OCI-LY7 (cell line): ENCODE results near the gene HRH1. TPM values are rescaled to one million over a fixed set of nuclear protein-coding genes. Genes with fewer than 3 reads are reported as not detected.

Experiments
- BruUV-seq: library from RNA; stranded (reverse); fragments of 400-500 nt; replicated peaks from 2 replicates; lab custom pipeline; 2021; lab: Mats Ljungman, UMichigan
- CTCF ChIA-PET: fragments of 300-600 bp; sonication (Branson Sonifier 250); formaldehyde crosslinking; loops from one replicate; lab custom pipeline; 2022; ENCODE audit warnings: antibody characterized with exemption; ENCODE audit not compliant: unreplicated experiment; lab: Charles Lee
- POLR2A ChIA-PET: fragments of 300-600 bp; sonication (Branson Sonifier 250); formaldehyde crosslinking; loops from one replicate; lab custom pipeline; 2022; ENCODE audit warnings: antibody characterized with exemption; lab: Charles Lee
- DNase-seq: peaks from one replicate; pipeline ENCODE4 v3.0.0-alpha.2; 2015; ENCODE audit warnings: low spot score
- H2AFZ ChIP-seq: fragments of 200-600 bp; sonication (generic), shearing (Covaris generic); 2 replicates; pipeline ENCODE4 v1.6.1; 2014; ENCODE audit warnings: mild to moderate bottlenecking, antibody characterized with exemption, low read length, moderate library complexity
- H3K27ac ChIP-seq: fragments of 200-600 bp; sonication (generic); 2 replicates; pipeline ENCODE4 v1.5.1; 2014; ENCODE audit warnings: mixed run types, low read depth, mild to moderate bottlenecking, moderate library complexity, low read length, inconsistent platforms; ENCODE audit not compliant: poor library complexity, severe bottlenecking
- H3K36me3 ChIP-seq: fragments of 200-600 bp; sonication (generic); 2 replicates; pipeline ENCODE4 v1.6.1; 2014; ENCODE audit warnings: mild to moderate bottlenecking, antibody characterized with exemption, low read length, moderate library complexity, mixed read lengths; ENCODE audit not compliant: insufficient read depth
- H3K4me1 ChIP-seq: fragments of 200-600 bp; sonication (generic); 2 replicates; pipeline ENCODE4 v1.5.1; 2014; ENCODE audit warnings: mild to moderate bottlenecking, low read length; ENCODE audit not compliant: insufficient read depth, poor library complexity, severe bottlenecking
- H3K4me2 ChIP-seq: fragments of 200-600 bp; sonication (generic); 2 replicates; pipeline ENCODE4 v1.6.1; 2014; ENCODE audit warnings: mild to moderate bottlenecking, low read length
- H3K4me3 ChIP-seq: fragments of 200-600 bp; sonication (generic); 2 replicates; pipeline ENCODE4 v1.5.1; 2014; ENCODE audit warnings: mild to moderate bottlenecking, low read depth, low read length; ENCODE audit not compliant: poor library complexity, severe bottlenecking
- H3K79me2 ChIP-seq: fragments of 200-600 bp; sonication (generic); 2 replicates; pipeline ENCODE4 v1.6.1; 2016; ENCODE audit warnings: low read depth, mild to moderate bottlenecking, low read length, moderate library complexity, mixed read lengths; ENCODE audit not compliant: insufficient read depth
- H3K9me2 ChIP-seq: fragments of 200-600 bp; sonication (generic); 2 replicates; pipeline ENCODE4 v1.6.1; 2016; ENCODE audit warnings: mild to moderate bottlenecking, low read length, mixed read lengths; ENCODE audit not compliant: insufficient read depth
- H3K9me3 ChIP-seq: fragments of 200-600 bp; sonication (generic); 2 replicates; pipeline ENCODE4 v1.6.1; 2014; ENCODE audit warnings: mild to moderate bottlenecking, mixed run types, low read length, mixed read lengths
- H4K20me1 ChIP-seq: fragments of 200-600 bp; sonication (generic); 2 replicates; pipeline ENCODE4 v1.6.1; 2014; ENCODE audit warnings: mild to moderate bottlenecking, antibody characterized with exemption, low read length, moderate library complexity, mixed read lengths; ENCODE audit not compliant: insufficient read depth
- CTCF ChIP-seq: fragments of 200-600 bp; sonication (generic); conservative IDR thresholded peaks from 2 replicates; pipeline ENCODE4 v1.5.1; 2014; ENCODE audit warnings: mild to moderate bottlenecking, antibody characterized with exemption, low read length, moderate library complexity, mixed read lengths
- EZH2phosphoT487 ChIP-seq: fragments of 200-600 bp; sonication (generic); IDR thresholded peaks from 2 replicates; pipeline ENCODE4 v1.6.1; 2018; ENCODE audit warnings: low read depth, borderline replicate concordance, mild to moderate bottlenecking, mixed run types, antibody characterized with exemption, low read length, moderate library complexity, mixed read lengths
- intact Hi-C: fragments of 100-400 bp; cut with micrococcal nuclease; formaldehyde crosslinking; loops from one replicate; pipeline ENCODE4 v1.10.0; 2022; ENCODE audit not compliant: unreplicated experiment
- total RNA-seq, 2 experiments: library from RNA; depleted of rRNA in 1 of 2; stranded (reverse); fragments of >200 nt in 1 of 2; shearing (Covaris generic) in 1 of 2; gene quantifications; 2 replicates each; pipeline ENCODE4 v1.2.3, GENCODE V29; 2014 to 2022

Gene HRH1
- total RNA-seq, 2 experiments from 2014 or later, result not detected

GRCh38 chr3:11132861-11133260 is 21.4 kb upstream of the HRH1 start:
- Histone ChIP-seq H3K36me3 (no peaks in the 10 kb centered on the region), H3K4me1 (no peaks in the 10 kb centered on the region), H3K9me2 (no peaks in the 10 kb centered on the region), H2AFZ (no peak overlapping the region), H3K4me2 (no peak overlapping the region), H4K20me1 (no peaks in the 10 kb centered on the region), H3K27ac (no peak overlapping the region), H3K9me3 (no peaks in the 10 kb centered on the region), H3K79me2 (no peaks in the 10 kb centered on the region), H3K4me3 (no peak overlapping the region)
- TF ChIP-seq CTCF (no peak), EZH2phosphoT487 (no peak)
- no peak for DNase-seq
- CTCF ChIA-PET, result no interaction called here
- POLR2A ChIA-PET, result no interaction called here
- intact Hi-C loops, result no loop called here
- no TSS peak for BruUV-seq

- Histone ChIP-seq H4K20me1 (no peaks in the 10 kb centered on the region), H3K4me1 (no peaks in the 10 kb centered on the region), H3K9me3 (no peaks in the 10 kb centered on the region), H3K79me2 (no peaks in the 10 kb centered on the region), H2AFZ (no peak overlapping the region), H3K9me2 (no peaks in the 10 kb centered on the region), H3K36me3 (no peaks in the 10 kb centered on the region), H3K27ac (no peak overlapping the region), H3K4me3 (no peak overlapping the region), H3K4me2 (no peak overlapping the region)
- ChIA-PET CTCF (no interaction called here), POLR2A (no interaction called here)
- no peak for DNase-seq
- no TSS peak for BruUV-seq
- TF ChIP-seq CTCF, result no peak
- TF ChIP-seq EZH2phosphoT487, result no peak
- intact Hi-C loops, result no loop called here
Observed at GRCh38 chr3:11134794-11135193, 19.5 kb upstream of the HRH1 start.

- H2AFZ ChIP-seq, result no peak overlapping the region
- H3K4me1 ChIP-seq, result no peaks in the 10 kb centered on the region
- no peak for DNase-seq
- intact Hi-C loops, result no loop called here
- CTCF ChIA-PET, result no interaction called here
- no peak overlapping the region for H3K27ac ChIP-seq
- POLR2A ChIA-PET, result no interaction called here
- no peaks in the 10 kb centered on the region for H4K20me1 ChIP-seq
- no peak for TF ChIP-seq EZH2phosphoT487
- TF ChIP-seq CTCF, result no peak
- H3K9me2 ChIP-seq, result no peaks in the 10 kb centered on the region
- no peak overlapping the region for H3K4me3 ChIP-seq
- H3K9me3 ChIP-seq, result no peaks in the 10 kb centered on the region
- H3K36me3 ChIP-seq, result no peaks in the 10 kb centered on the region
- no peak overlapping the region for H3K4me2 ChIP-seq
- BruUV-seq, result no TSS peak
- no peaks in the 10 kb centered on the region for H3K79me2 ChIP-seq
Observed at GRCh38 chr3:11136116-11136515, 18.2 kb upstream of the HRH1 start.
